Measurements from ENCODE around the gene ABR. TPM values are rescaled to one million over a fixed set of nuclear protein-coding genes. Genes with fewer than 3 reads are reported as not detected.
A peak's percentile ranks its signal among the peaks of the same experiment; 100 is the strongest.

ABR gene
- total RNA-seq, 1 donor from 2014 or later, result 195 TPM

GRCh38 chr17:1089915-1090314 is 89.9 kb downstream of the ABR start:
- TF ChIP-seq CTCF (conservative IDR thresholded peaks at IDR 0.05; ENCODE audit: low read depth, low read length), result no peak
- no peak overlapping the region for H3K4me3 ChIP-seq (ENCODE audit: low read depth, low read length)
- no peak for DNase-seq (ENCODE audit: low read depth)

- TF ChIP-seq CTCF (conservative IDR thresholded peaks at IDR 0.05; ENCODE audit: low read depth, low read length), result no peak
Measured at GRCh38 chr17:1087381-1088241, 92.2 kb downstream of the ABR start.

GRCh38 chr17:1083451-1084187 is 96.2 kb downstream of the ABR start:
- no peak overlapping the region for H3K4me3 ChIP-seq (ENCODE audit: low read depth, low read length)
- no peak for TF ChIP-seq CTCF (conservative IDR thresholded peaks at IDR 0.05; ENCODE audit: low read depth, low read length)
- no peak for DNase-seq (ENCODE audit: low read depth)

More at GRCh38 chr17:1087381-1088241, 92.2 kb downstream of the ABR start:
- DNase-seq (ENCODE audit: low read depth), result peak; percentile 50
- H3K4me3 ChIP-seq (ENCODE audit: low read depth, low read length), result peak overlapping the region; percentile 27

- no peak for DNase-seq (ENCODE audit: low read depth)
- H3K4me3 ChIP-seq (ENCODE audit: low read depth, low read length), result no peak overlapping the region
- TF ChIP-seq CTCF (conservative IDR thresholded peaks at IDR 0.05; ENCODE audit: low read depth, low read length), result no peak
Measured at GRCh38 chr17:1082579-1082978, 97.2 kb downstream of the ABR start.

- no peak overlapping the region for H3K4me3 ChIP-seq (ENCODE audit: low read depth, low read length)
- no peak for DNase-seq (ENCODE audit: low read depth)
- no peak for TF ChIP-seq CTCF (conservative IDR thresholded peaks at IDR 0.05; ENCODE audit: low read depth, low read length)
Measured at GRCh38 chr17:1078831-1079561, 100.8 kb downstream of the ABR start.

- DNase-seq (ENCODE audit: low read depth), result no peak
- no peak overlapping the region for H3K4me3 ChIP-seq (ENCODE audit: low read depth, low read length)
- TF ChIP-seq CTCF (conservative IDR thresholded peaks at IDR 0.05; ENCODE audit: low read depth, low read length), result no peak
Measured at GRCh38 chr17:1077986-1078711, 101.6 kb downstream of the ABR start.
